Tibial nerve (tissue), 3 donors: ENCODE measurements around the gene SPTBN5.

Experiments used
- CTCF ChIP-seq, 5 experiments: fragments of 200-600 bp in 3 of 5; fragments of 450-650 bp in 2 of 5; sonication (generic) in 3 of 5; IDR thresholded peaks; one replicate each; pipeline ENCODE4 v1.5.1; 2016 to 2019; ENCODE audit warnings: antibody characterized with exemption in 5 of 5, mild to moderate bottlenecking in 3 of 5, moderate library complexity in 2 of 5
- POLR2A ChIP-seq, 2 donors: fragments of 450-650 bp; IDR thresholded peaks; one replicate each; pipeline ENCODE4 v1.6.1; 2017; ENCODE audit warnings: antibody characterized with exemption in 2 of 2, mild to moderate bottlenecking in 2 of 2, moderate library complexity in 2 of 2

GRCh38 chr15:41939986-41940385 is 46.1 kb upstream of the SPTBN5 start:
- TF ChIP-seq CTCF (IDR thresholded peaks at IDR 0.05) (no peak), POLR2A (IDR thresholded peaks at IDR 0.05) (no peak)
